Trophoblast cell (in vitro differentiated cells and primary cell): Measurements from ENCODE around the gene BANK1.

ENCODE experiments used
- DNase-seq, 2 donors: peaks; one replicate each; pipeline ENCODE4 v3.0.0-alpha.2; 2016
- H2AFZ ChIP-seq: 2 replicates; pipeline ENCODE4 v1.6.1; 2013; ENCODE audit warnings: low read length, moderate library complexity, mild to moderate bottlenecking; ENCODE audit not compliant: insufficient read depth, poor library complexity
- H2AK5ac ChIP-seq: 2 replicates; pipeline ENCODE4 v1.6.1; 2013; ENCODE audit warnings: mild to moderate bottlenecking, low read length
- H2BK120ac ChIP-seq: 2 replicates; pipeline ENCODE4 v1.6.1; 2013; ENCODE audit warnings: low read length, mild to moderate bottlenecking, moderate library complexity; ENCODE audit not compliant: insufficient read depth, poor library complexity
- H2BK12ac ChIP-seq: 2 replicates; pipeline ENCODE4 v1.6.1; 2013; ENCODE audit warnings: mild to moderate bottlenecking, low read length, moderate library complexity
- H2BK5ac ChIP-seq: 2 replicates; pipeline ENCODE4 v1.6.1; 2013; ENCODE audit warnings: low read length, low read depth, moderate library complexity, mild to moderate bottlenecking; ENCODE audit not compliant: poor library complexity
- H3K14ac ChIP-seq: 2 replicates; pipeline ENCODE4 v1.6.1; 2013; ENCODE audit warnings: mild to moderate bottlenecking, low read length
- H3K18ac ChIP-seq: 2 replicates; pipeline ENCODE4 v1.6.1; 2013; ENCODE audit warnings: mild to moderate bottlenecking, low read length
- H3K23ac ChIP-seq: 2 replicates; pipeline ENCODE4 v1.6.1; 2013; ENCODE audit warnings: low read length
- H3K27ac ChIP-seq: 2 replicates; pipeline ENCODE4 v1.5.1; 2013; ENCODE audit warnings: low read depth, mild to moderate bottlenecking, inconsistent platforms, low read length, moderate library complexity
- H3K27me3 ChIP-seq: 2 replicates; pipeline ENCODE4 v1.6.1; 2013; ENCODE audit warnings: inconsistent platforms, mild to moderate bottlenecking, low read length, moderate library complexity; ENCODE audit not compliant: insufficient read depth
- H3K36me3 ChIP-seq, 2 experiments: 1 replicate in 1 of 2; 2 replicates in 1 of 2; pipeline ENCODE4 v1.6.1; 2013; ENCODE audit warnings: low read length in 2 of 2, mild to moderate bottlenecking in 2 of 2, moderate library complexity in 1 of 2; ENCODE audit not compliant: insufficient read depth in 2 of 2, control insufficient read depth in 1 of 2
- H3K4ac ChIP-seq: 2 replicates; pipeline ENCODE4 v1.6.1; 2013; ENCODE audit warnings: low read depth, mild to moderate bottlenecking, low read length, moderate library complexity
- H3K4me1 ChIP-seq, 2 experiments: 1 replicate in 1 of 2; 2 replicates in 1 of 2; pipeline ENCODE4 v1.6.1; 2013; ENCODE audit warnings: low read length in 2 of 2, mild to moderate bottlenecking in 2 of 2, moderate library complexity in 1 of 2; ENCODE audit not compliant: insufficient read depth in 2 of 2, control insufficient read depth in 1 of 2
- H3K4me2 ChIP-seq: 2 replicates; pipeline ENCODE4 v1.6.1; 2013; ENCODE audit warnings: inconsistent platforms, mild to moderate bottlenecking, low read length, moderate library complexity
- H3K4me3 ChIP-seq: 2 replicates; pipeline ENCODE4 v1.5.1; 2013; ENCODE audit warnings: mild to moderate bottlenecking, low read depth, low read length, inconsistent platforms
- H3K79me1 ChIP-seq: one replicate; pipeline ENCODE4 v1.6.1; 2013; ENCODE audit warnings: low read length
- H3K79me2 ChIP-seq: 2 replicates; pipeline ENCODE4 v1.6.1; 2013; ENCODE audit warnings: low read length, mild to moderate bottlenecking; ENCODE audit not compliant: control insufficient read depth, insufficient read depth, poor library complexity
- H3K9ac ChIP-seq: 2 replicates; pipeline ENCODE4 v1.6.1; 2013; ENCODE audit warnings: mild to moderate bottlenecking, low read length
- H3K9me3 ChIP-seq: 2 replicates; pipeline ENCODE4 v1.6.1; 2013; ENCODE audit warnings: low read depth, mild to moderate bottlenecking, control low read depth, inconsistent platforms, low read length; ENCODE audit not compliant: insufficient read depth
- H4K12ac ChIP-seq: 2 replicates; pipeline ENCODE4 v1.6.1; 2013; ENCODE audit warnings: low read depth, mild to moderate bottlenecking, low read length, moderate library complexity
- H4K8ac ChIP-seq: 2 replicates; pipeline ENCODE4 v1.6.1; 2013; ENCODE audit warnings: low read depth, mild to moderate bottlenecking, low read length, moderate library complexity
- H4K91ac ChIP-seq: one replicate; pipeline ENCODE4 v1.6.1; 2013; ENCODE audit warnings: low read depth, mild to moderate bottlenecking, low read length, moderate library complexity
- WGBS: extraction: QIAGEN DNeasy Blood & Tissue Kit; methylation state at CpG from one replicate; pipeline ENCODE4 v1.1.7; 2013; ENCODE audit warnings: missing lambda C conversion rate; ENCODE audit not compliant: insufficient read length, insufficient coverage; ENCODE audit errors: extremely low coverage; 5-methylcytosine and 5-hydroxymethylcytosine counted together

BANK1 gene

GRCh38 chr4:102061133-102061532 is 270.6 kb downstream of the BANK1 start:
- Histone ChIP-seq H4K8ac (no peak overlapping the region), H3K18ac (no peak overlapping the region), H3K36me3 (no peaks in the 10 kb centered on the region), H3K4me2 (no peak overlapping the region), H2BK5ac (no peak overlapping the region), H2AK5ac (no peak overlapping the region), H4K12ac (no peak overlapping the region), H2BK120ac (no peak overlapping the region), H3K27me3 (no peaks in the 10 kb centered on the region), H4K91ac (no peak overlapping the region), H3K9me3 (no peaks in the 10 kb centered on the region), H3K4me1 (no peaks in the 10 kb centered on the region), H3K79me1 (no peaks in the 10 kb centered on the region), H2BK12ac (no peak overlapping the region), H3K4me3 (no peak overlapping the region), H3K4ac (no peak overlapping the region), H3K14ac (no peak overlapping the region), H3K9ac (no peak overlapping the region), H3K79me2 (no peaks in the 10 kb centered on the region), H3K27ac (no peak overlapping the region), H2AFZ (no peak overlapping the region), H3K23ac (no peak overlapping the region)
- no peak for DNase-seq
- no CpG with 5 or more reads among the region's 1 CpG for WGBS

- Histone ChIP-seq H3K4me3 (no peak overlapping the region), H3K9ac (no peak overlapping the region), H3K36me3 (no peaks in the 10 kb centered on the region)
These were observed 274.4 kb downstream of the BANK1 start for GRCh38 chr4:102064747-102065442.

GRCh38 chr4:102076622-102077021 is 286.1 kb downstream of the BANK1 start:
- Histone ChIP-seq H2AK5ac (no peak overlapping the region), H2BK120ac (no peak overlapping the region), H4K12ac (no peak overlapping the region), H3K4ac (no peak overlapping the region), H3K18ac (no peak overlapping the region), H3K4me2 (no peak overlapping the region), H4K91ac (no peak overlapping the region), H2BK5ac (no peak overlapping the region), H3K36me3 (no peaks in the 10 kb centered on the region), H3K27me3 (no peaks in the 10 kb centered on the region), H3K4me1 (no peaks in the 10 kb centered on the region), H3K14ac (no peak overlapping the region), H2AFZ (no peak overlapping the region), H3K27ac (no peak overlapping the region), H3K4me3 (no peak overlapping the region), H3K23ac (no peak overlapping the region), H2BK12ac (no peak overlapping the region), H4K8ac (no peak overlapping the region), H3K79me1 (no peaks in the 10 kb centered on the region), H3K9ac (no peak overlapping the region), H3K79me2 (no peaks in the 10 kb centered on the region), H3K9me3 (no peaks in the 10 kb centered on the region)
- peak in 1 of 2 donors; percentile 50 for DNase-seq
- no CpG with 5 or more reads among the region's 1 CpG for WGBS

More at GRCh38 chr4:102064747-102065442, 274.4 kb downstream of the BANK1 start:
- Histone ChIP-seq H2BK5ac (no peak overlapping the region), H3K23ac (no peak overlapping the region), H4K91ac (no peak overlapping the region), H3K18ac (no peak overlapping the region), H2AFZ (no peak overlapping the region), H4K8ac (no peak overlapping the region), H3K79me1 (no peaks in the 10 kb centered on the region), H3K4me2 (no peak overlapping the region), H3K4me1 (no peaks in the 10 kb centered on the region), H3K27ac (no peak overlapping the region), H2AK5ac (no peak overlapping the region), H3K27me3 (no peaks in the 10 kb centered on the region), H3K14ac (no peak overlapping the region), H3K4ac (no peak overlapping the region), H2BK12ac (no peak overlapping the region), H3K79me2 (no peaks in the 10 kb centered on the region), H3K9me3 (no peaks in the 10 kb centered on the region), H4K12ac (no peak overlapping the region), H2BK120ac (no peak overlapping the region)
- no peak for DNase-seq

GRCh38 chr4:102080184-102080583 is 289.7 kb downstream of the BANK1 start:
- Histone ChIP-seq H2BK120ac (no peak overlapping the region), H3K79me1 (no peaks in the 10 kb centered on the region), H3K4me2 (no peak overlapping the region), H3K9ac (no peak overlapping the region), H2AFZ (no peak overlapping the region), H3K79me2 (no peaks in the 10 kb centered on the region), H2BK5ac (no peak overlapping the region), H4K12ac (no peak overlapping the region), H3K23ac (no peak overlapping the region), H3K4me3 (no peak overlapping the region), H3K36me3 (no peaks in the 10 kb centered on the region), H4K8ac (no peak overlapping the region), H3K18ac (no peak overlapping the region), H3K4ac (no peak overlapping the region), H4K91ac (no peak overlapping the region), H3K14ac (no peak overlapping the region), H2AK5ac (no peak overlapping the region), H3K9me3 (no peaks in the 10 kb centered on the region), H3K4me1 (no peaks in the 10 kb centered on the region), H3K27me3 (no peaks in the 10 kb centered on the region), H3K27ac (no peak overlapping the region), H2BK12ac (no peak overlapping the region)
- no peak for DNase-seq
- WGBS, result no CpG with 5 or more reads among the region's 2 CpGs
